Measurements from ENCODE around the gene SLC45A1. TPM values are rescaled to one million over a fixed set of nuclear protein-coding genes. Genes with fewer than 3 reads are reported as not detected.
A peak's percentile ranks its signal among the peaks of the same experiment; 100 is the strongest.

SLC45A1 gene
- total and polyA plus RNA-seq, 2 of the 4 experiments (the other 2 are of a cell fraction) = 0.72 to 3.9 TPM

- H4K5ac ChIP-seq (ENCODE audit: low read depth, low read length) = no peak overlapping the region
- dilution Hi-C loops (cut with HindIII; ENCODE audit: low sequenced_read_pairs, unreplicated experiment) (no loop called here), intact Hi-C loops (cut with micrococcal nuclease) (no loop called here), in situ Hi-C loops (cut with MboI; ENCODE audit: low sequenced_read_pairs) (no loop called here)
- DNase-seq (no peak), ATAC-seq (ENCODE audit: low read depth) (no peak)
- peaks cover 35% of the 10 kb centered on the region for H4K20me1 ChIP-seq (ENCODE audit: insufficient read depth, low read length)
- H3K9me1 ChIP-seq (ENCODE audit: insufficient read depth, low read length) = no peaks in the 10 kb centered on the region; the same call in 1 of the 2 replicates
- H3K27ac ChIP-seq (ENCODE audit: insufficient read depth, low read length) = no peak overlapping the region
- no peak overlapping the region for H3K23ac ChIP-seq (ENCODE audit: low read depth, low read length)
- H2AK9ac ChIP-seq (replicated peaks; ENCODE audit: low read depth, low read length, poor library complexity) = no peak overlapping the region
- TF ChIP-seq SMC3 (IDR thresholded peaks at IDR 0.05; ENCODE audit: low read depth, low read length) (no peak), RAD21 (IDR thresholded peaks at IDR 0.05; ENCODE audit: low read length) (no peak), USF2 (IDR thresholded peaks at IDR 0.05; ENCODE audit: low read depth, low read length) (no peak), CHD1 (IDR thresholded peaks at IDR 0.05; ENCODE audit: low read depth, low read length) (no peak), MAFK (IDR thresholded peaks at IDR 0.05; ENCODE audit: low read depth, low read length) (no peak), CEBPB (IDR thresholded peaks at IDR 0.05; ENCODE audit: low read depth, low read length) (no peak), MXI1 (IDR thresholded peaks at IDR 0.05; ENCODE audit: borderline replicate concordance, low read depth, low read length) (no peak)
- no TSS peak for BruUV-seq (replicated peaks)
- no peak overlapping the region for H3K4me2 ChIP-seq (ENCODE audit: low read depth, low read length)
- H2BK120ac ChIP-seq (ENCODE audit: low read depth, low read length) = no peak overlapping the region
- no peaks in the 10 kb centered on the region for H3K27me3 ChIP-seq (ENCODE audit: control insufficient read depth, insufficient read depth, low read length)
- H3K4ac ChIP-seq (ENCODE audit: low read depth, low read length) = no peak overlapping the region
- peaks cover 85% of the 10 kb centered on the region for H3K36me3 ChIP-seq (ENCODE audit: control insufficient read depth, insufficient read depth, low read length)
- H2BK15ac ChIP-seq (ENCODE audit: low read depth, low read length) = no peak overlapping the region
- peaks cover 9% of the 10 kb centered on the region for H3K4me1 ChIP-seq (ENCODE audit: control insufficient read depth, insufficient read depth, low read length)
- 89% methylated on average over 12 of the region's 27 CpGs; no CpG with 5 or more reads in 1 of the 2 experiments for WGBS, 2 experiments (ENCODE audit: extremely low coverage in 2 of 2, insufficient read length in 1 of 2)
- no peak overlapping the region for H2BK20ac ChIP-seq (ENCODE audit: low read depth, low read length)
- H3K14ac ChIP-seq (replicated peaks; ENCODE audit: low read depth, low read length) = no peak overlapping the region
- H3K79me1 ChIP-seq (ENCODE audit: low read depth in 1 of 2, low read length in 2 of 2) = peaks cover 27 to 54% of the 10 kb centered on the region in 2 experiments
- peak overlapping the region; percentile 5 for H2AFZ ChIP-seq (replicated peaks; ENCODE audit: low read length, poor library complexity)
- no peak overlapping the region for H4K91ac ChIP-seq (ENCODE audit: insufficient read depth, low read depth, low read length)
- H3K56ac ChIP-seq (ENCODE audit: extremely low read depth, insufficient read depth, low read length) = no peak overlapping the region
- no peak overlapping the region for H2BK5ac ChIP-seq (ENCODE audit: low read depth, low read length, poor library complexity, severe bottlenecking)
- H2AK5ac ChIP-seq (ENCODE audit: low read depth, low read length) = no peak overlapping the region
- ChIA-PET CTCF (no interaction called here), POLR2A (ENCODE audit: unreplicated experiment) (no interaction called here)
- no peak overlapping the region for H3K9ac ChIP-seq (ENCODE audit: low read depth, low read length)
- no peak overlapping the region for H4K8ac ChIP-seq (ENCODE audit: low read depth in 2 of 2, low read length in 2 of 2)
- no peak overlapping the region for H3K18ac ChIP-seq (ENCODE audit: low read depth, low read length)
- H3K9me3 ChIP-seq (ENCODE audit: control insufficient read depth, insufficient read depth, low read length) = no peaks in the 10 kb centered on the region
- no peak overlapping the region for H3K4me3 ChIP-seq (ENCODE audit: insufficient read depth, low read depth, low read length)
Measured at GRCh38 chr1:8356256-8357209, 38.6 kb downstream of the SLC45A1 start.

Data from IMR-90 (cell line).